ENCODE data around the gene ZDHHC14.

- TF ChIP-seq, protein P1, sequence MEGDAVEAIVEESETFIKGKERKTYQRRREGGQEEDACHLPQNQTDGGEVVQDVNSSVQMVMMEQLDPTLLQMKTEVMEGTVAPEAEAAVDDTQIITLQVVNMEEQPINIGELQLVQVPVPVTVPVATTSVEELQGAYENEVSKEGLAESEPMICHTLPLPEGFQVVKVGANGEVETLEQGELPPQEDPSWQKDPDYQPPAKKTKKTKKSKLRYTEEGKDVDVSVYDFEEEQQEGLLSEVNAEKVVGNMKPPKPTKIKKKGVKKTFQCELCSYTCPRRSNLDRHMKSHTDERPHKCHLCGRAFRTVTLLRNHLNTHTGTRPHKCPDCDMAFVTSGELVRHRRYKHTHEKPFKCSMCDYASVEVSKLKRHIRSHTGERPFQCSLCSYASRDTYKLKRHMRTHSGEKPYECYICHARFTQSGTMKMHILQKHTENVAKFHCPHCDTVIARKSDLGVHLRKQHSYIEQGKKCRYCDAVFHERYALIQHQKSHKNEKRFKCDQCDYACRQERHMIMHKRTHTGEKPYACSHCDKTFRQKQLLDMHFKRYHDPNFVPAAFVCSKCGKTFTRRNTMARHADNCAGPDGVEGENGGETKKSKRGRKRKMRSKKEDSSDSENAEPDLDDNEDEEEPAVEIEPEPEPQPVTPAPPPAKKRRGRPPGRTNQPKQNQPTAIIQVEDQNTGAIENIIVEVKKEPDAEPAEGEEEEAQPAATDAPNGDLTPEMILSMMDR (conservative IDR thresholded peaks at IDR 0.05; ENCODE audit: low read depth, low read length): no peak
- TF ChIP-seq EZH2 (IDR thresholded peaks at IDR 0.05; ENCODE audit: borderline replicate concordance, low read depth, low read length, poor library complexity, severe bottlenecking): no peak
Measured at GRCh38 chr6:157595768-157596167, 214.8 kb downstream of the ZDHHC14 start.

Measured in A673 (cell line).